OCI-LY1 (cell line): ENCODE measurements around the gene CACNA1D.

Source experiments
- H2AFZ ChIP-seq: fragments of 200-600 bp; sonication (generic), shearing (Covaris generic); 2 replicates; pipeline ENCODE4 v1.6.0; 2014; ENCODE audit warnings: antibody characterized with exemption, mild to moderate bottlenecking, low read length
- H3F3A ChIP-seq: fragments of 200-600 bp; sonication (generic), shearing (Covaris generic); 2 replicates; pipeline ENCODE4 v1.6.0; 2014; ENCODE audit warnings: mild to moderate bottlenecking, antibody characterized with exemption, low read length, moderate library complexity; ENCODE audit not compliant: insufficient read depth
- H3K27ac ChIP-seq: fragments of 200-600 bp; sonication (generic); 2 replicates; pipeline ENCODE4 v1.5.1; 2014; ENCODE audit warnings: low read length, mixed run types, mild to moderate bottlenecking, low read depth; ENCODE audit not compliant: poor library complexity, severe bottlenecking
- H3K27me3 ChIP-seq: fragments of 200-600 bp; sonication (generic); 2 replicates; pipeline ENCODE4 v1.6.0; 2014; ENCODE audit warnings: antibody characterized with exemption, mild to moderate bottlenecking, low read length, moderate library complexity; ENCODE audit not compliant: insufficient read depth
- H3K36me3 ChIP-seq: fragments of 200-600 bp; sonication (generic); 2 replicates; pipeline ENCODE4 v1.6.1; 2014; ENCODE audit warnings: mild to moderate bottlenecking, antibody characterized with exemption, low read length, moderate library complexity, mixed read lengths; ENCODE audit not compliant: insufficient read depth
- H3K4me1 ChIP-seq: fragments of 200-600 bp; sonication (generic); 2 replicates; pipeline ENCODE4 v1.5.1; 2014; ENCODE audit warnings: mild to moderate bottlenecking, low read length, moderate library complexity; ENCODE audit not compliant: insufficient read depth, severe bottlenecking
- H3K4me2 ChIP-seq: fragments of 200-600 bp; sonication (generic), shearing (Covaris generic); 2 replicates; pipeline ENCODE4 v1.6.1; 2014; ENCODE audit warnings: low read length
- H3K4me3 ChIP-seq: fragments of 200-600 bp; sonication (generic); 2 replicates; pipeline ENCODE4 v1.5.1; 2014; ENCODE audit warnings: low read length, low read depth, mild to moderate bottlenecking, mixed read lengths; ENCODE audit not compliant: poor library complexity, severe bottlenecking
- H3K79me2 ChIP-seq: fragments of 200-600 bp; shearing (Covaris generic); 2 replicates; pipeline ENCODE4 v1.6.1; 2016; ENCODE audit warnings: mixed run types, low read length, mixed read lengths; ENCODE audit not compliant: insufficient read depth
- H3K9ac ChIP-seq: fragments of 200-600 bp; sonication (generic), shearing (Covaris generic); 2 replicates; pipeline ENCODE4 v1.6.1; 2014; ENCODE audit warnings: mild to moderate bottlenecking, low read length, mixed read lengths
- H3K9me2 ChIP-seq: fragments of 200-600 bp; sonication (generic), shearing (Covaris generic); 2 replicates; pipeline ENCODE4 v1.6.1; 2014; ENCODE audit warnings: low read depth, mild to moderate bottlenecking, low read length, mixed read lengths
- H3K9me3 ChIP-seq: fragments of 200-600 bp; shearing (Covaris generic); 2 replicates; pipeline ENCODE4 v1.6.1; 2014; ENCODE audit warnings: low read length, mixed read lengths
- H4K20me1 ChIP-seq: fragments of 200-600 bp; sonication (generic), shearing (Covaris generic); 2 replicates; pipeline ENCODE4 v1.6.0; 2016; ENCODE audit warnings: mild to moderate bottlenecking, low read length; ENCODE audit not compliant: insufficient read depth
- EZH2 ChIP-seq: fragments of 200-600 bp; sonication (generic), shearing (Covaris generic); IDR thresholded peaks from 2 replicates; pipeline ENCODE4 v1.8.0; 2017; ENCODE audit warnings: borderline replicate concordance, mixed run types, mild to moderate bottlenecking, antibody characterized with exemption, low read length, moderate library complexity, mixed read lengths
- TF ChIP-seq, protein P1 (sequence below): fragments of 200-600 bp; sonication (generic), shearing (Covaris generic); IDR thresholded peaks from 2 replicates; pipeline ENCODE4 v1.5.1; 2017; ENCODE audit warnings: mild to moderate bottlenecking, antibody characterized with exemption, low read length, moderate library complexity, mixed read lengths

The CACNA1D gene

DNA sequence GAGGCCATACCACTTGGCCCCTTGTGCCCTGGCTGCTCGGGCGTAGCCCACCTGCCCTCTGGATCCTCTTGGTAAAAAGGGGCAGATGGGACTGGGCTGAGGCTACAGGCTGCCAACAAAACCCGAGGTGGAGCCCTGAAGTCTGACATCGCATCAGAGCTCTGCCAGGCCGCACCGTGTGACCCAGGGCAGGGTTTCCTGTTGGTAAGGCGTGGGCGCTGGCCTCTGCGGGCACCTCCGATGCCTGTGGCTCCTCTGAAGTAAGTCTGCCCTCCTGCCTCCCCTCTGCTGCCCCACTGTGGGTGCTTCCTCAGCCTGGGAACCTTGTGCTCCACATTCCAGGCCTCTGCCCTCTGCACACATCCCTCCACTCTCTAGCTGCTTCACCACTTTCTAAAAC, 342.9 kb downstream of the CACNA1D start:
- H3K4me3 ChIP-seq = no peak overlapping the region
- H3K4me1 ChIP-seq = no peaks in the 10 kb centered on the region
- no peak overlapping the region for H3K9ac ChIP-seq
- no peak overlapping the region for H2AFZ ChIP-seq
- TF ChIP-seq, protein P1, sequence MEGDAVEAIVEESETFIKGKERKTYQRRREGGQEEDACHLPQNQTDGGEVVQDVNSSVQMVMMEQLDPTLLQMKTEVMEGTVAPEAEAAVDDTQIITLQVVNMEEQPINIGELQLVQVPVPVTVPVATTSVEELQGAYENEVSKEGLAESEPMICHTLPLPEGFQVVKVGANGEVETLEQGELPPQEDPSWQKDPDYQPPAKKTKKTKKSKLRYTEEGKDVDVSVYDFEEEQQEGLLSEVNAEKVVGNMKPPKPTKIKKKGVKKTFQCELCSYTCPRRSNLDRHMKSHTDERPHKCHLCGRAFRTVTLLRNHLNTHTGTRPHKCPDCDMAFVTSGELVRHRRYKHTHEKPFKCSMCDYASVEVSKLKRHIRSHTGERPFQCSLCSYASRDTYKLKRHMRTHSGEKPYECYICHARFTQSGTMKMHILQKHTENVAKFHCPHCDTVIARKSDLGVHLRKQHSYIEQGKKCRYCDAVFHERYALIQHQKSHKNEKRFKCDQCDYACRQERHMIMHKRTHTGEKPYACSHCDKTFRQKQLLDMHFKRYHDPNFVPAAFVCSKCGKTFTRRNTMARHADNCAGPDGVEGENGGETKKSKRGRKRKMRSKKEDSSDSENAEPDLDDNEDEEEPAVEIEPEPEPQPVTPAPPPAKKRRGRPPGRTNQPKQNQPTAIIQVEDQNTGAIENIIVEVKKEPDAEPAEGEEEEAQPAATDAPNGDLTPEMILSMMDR = no peak
- no peak for TF ChIP-seq EZH2
- H3K9me3 ChIP-seq = no peaks in the 10 kb centered on the region
- no peaks in the 10 kb centered on the region for H3K79me2 ChIP-seq
- no peaks in the 10 kb centered on the region for H3K27me3 ChIP-seq
- H3K36me3 ChIP-seq = no peaks in the 10 kb centered on the region
- no peak overlapping the region for H3K27ac ChIP-seq
- no peak overlapping the region for H3K4me2 ChIP-seq
- H4K20me1 ChIP-seq = no peaks in the 10 kb centered on the region
- no peaks in the 10 kb centered on the region for H3F3A ChIP-seq
- no peaks in the 10 kb centered on the region for H3K9me2 ChIP-seq

DNA sequence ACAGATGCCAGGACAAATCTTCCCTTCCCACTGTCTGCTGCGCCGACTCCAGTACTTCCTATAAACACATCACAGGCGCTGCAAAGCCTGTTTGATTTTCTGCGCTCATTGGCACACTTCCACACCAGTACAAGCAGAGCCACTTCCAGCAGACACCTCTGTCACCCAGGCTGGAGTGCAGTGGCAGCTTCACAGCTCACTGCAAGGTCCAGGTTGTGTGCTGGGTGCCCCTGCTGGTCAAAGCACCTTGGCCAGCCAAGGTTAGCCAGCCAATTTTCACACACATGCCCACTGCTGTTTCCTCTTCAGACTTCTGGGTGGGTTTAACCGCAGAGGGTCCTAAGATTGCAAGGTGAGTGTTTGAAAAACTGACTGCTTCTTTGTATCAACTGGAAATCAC, 346.9 kb downstream of the CACNA1D start:
- H3K9me2 ChIP-seq = no peaks in the 10 kb centered on the region
- H3K4me2 ChIP-seq = no peak overlapping the region
- no peak overlapping the region for H3K27ac ChIP-seq
- no peaks in the 10 kb centered on the region for H4K20me1 ChIP-seq
- no peak overlapping the region for H3K4me3 ChIP-seq
- peaks cover 8% of the 10 kb centered on the region; the same call in 1 of the 2 replicates for H3K27me3 ChIP-seq
- peaks cover 17% of the 10 kb centered on the region for H3K4me1 ChIP-seq
- TF ChIP-seq, protein P1 = no peak
- no peak for TF ChIP-seq EZH2
- no peak overlapping the region for H2AFZ ChIP-seq
- no peaks in the 10 kb centered on the region for H3K9me3 ChIP-seq
- no peaks in the 10 kb centered on the region for H3F3A ChIP-seq
- H3K79me2 ChIP-seq = no peaks in the 10 kb centered on the region
- no peaks in the 10 kb centered on the region for H3K36me3 ChIP-seq
- no peak overlapping the region for H3K9ac ChIP-seq

- H3K27me3 ChIP-seq = peaks cover 8% of the 10 kb centered on the region; the same call in 1 of the 2 replicates
- H3K4me2 ChIP-seq = no peak overlapping the region
- no peaks in the 10 kb centered on the region for H3K9me3 ChIP-seq
- no peaks in the 10 kb centered on the region for H4K20me1 ChIP-seq
- no peak overlapping the region for H3K27ac ChIP-seq
- H3K36me3 ChIP-seq = no peaks in the 10 kb centered on the region
- H3K9me2 ChIP-seq = no peaks in the 10 kb centered on the region
- H3K9ac ChIP-seq = no peak overlapping the region
- TF ChIP-seq, protein P1 = no peak
- no peak for TF ChIP-seq EZH2
- H3K4me1 ChIP-seq = peaks cover 22% of the 10 kb centered on the region
- H3F3A ChIP-seq = no peaks in the 10 kb centered on the region
- no peak overlapping the region for H2AFZ ChIP-seq
- no peaks in the 10 kb centered on the region for H3K79me2 ChIP-seq
- no peak overlapping the region for H3K4me3 ChIP-seq
These were observed 348.2 kb downstream of the CACNA1D start for GRCh38 chr3:53842436-53843194.
